ENCODE data around the gene SLC39A11. TPM values are rescaled to one million over a fixed set of nuclear protein-coding genes. Genes with fewer than 3 reads are reported as not detected.

Gene SLC39A11
- polyA plus RNA-seq, 1 of the 3 experiments (the other 2 are of a cell fraction) = 23.5 TPM

- TF ChIP-seq, protein P1, sequence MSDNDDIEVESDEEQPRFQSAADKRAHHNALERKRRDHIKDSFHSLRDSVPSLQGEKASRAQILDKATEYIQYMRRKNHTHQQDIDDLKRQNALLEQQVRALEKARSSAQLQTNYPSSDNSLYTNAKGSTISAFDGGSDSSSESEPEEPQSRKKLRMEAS (IDR thresholded peaks at IDR 0.05; ENCODE audit: low read depth) = no peak
- TF ChIP-seq, protein P2, sequence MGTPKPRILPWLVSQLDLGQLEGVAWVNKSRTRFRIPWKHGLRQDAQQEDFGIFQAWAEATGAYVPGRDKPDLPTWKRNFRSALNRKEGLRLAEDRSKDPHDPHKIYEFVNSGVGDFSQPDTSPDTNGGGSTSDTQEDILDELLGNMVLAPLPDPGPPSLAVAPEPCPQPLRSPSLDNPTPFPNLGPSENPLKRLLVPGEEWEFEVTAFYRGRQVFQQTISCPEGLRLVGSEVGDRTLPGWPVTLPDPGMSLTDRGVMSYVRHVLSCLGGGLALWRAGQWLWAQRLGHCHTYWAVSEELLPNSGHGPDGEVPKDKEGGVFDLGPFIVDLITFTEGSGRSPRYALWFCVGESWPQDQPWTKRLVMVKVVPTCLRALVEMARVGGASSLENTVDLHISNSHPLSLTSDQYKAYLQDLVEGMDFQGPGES (IDR thresholded peaks at IDR 0.05; ENCODE audit: low read depth, low read length) = no peak
- no peak for TF ChIP-seq NRF1 (IDR thresholded peaks at IDR 0.05; ENCODE audit: low read depth, low read length)
- no peak for TF ChIP-seq RFX5 (IDR thresholded peaks at IDR 0.05; ENCODE audit: low read length)
- TF ChIP-seq CHD2 (IDR thresholded peaks at IDR 0.05; ENCODE audit: low read length, partially characterized antibody) = no peak
- TF ChIP-seq SMC3 (IDR thresholded peaks at IDR 0.05; ENCODE audit: low read depth, low read length) = no peak
- no peak for TF ChIP-seq TAF1 (IDR thresholded peaks at IDR 0.05; ENCODE audit: borderline replicate concordance, low read depth, low read length)
These were observed 238.8 kb downstream of the SLC39A11 start (continued) for GRCh38 chr17:72853440-72854415.

DNA sequence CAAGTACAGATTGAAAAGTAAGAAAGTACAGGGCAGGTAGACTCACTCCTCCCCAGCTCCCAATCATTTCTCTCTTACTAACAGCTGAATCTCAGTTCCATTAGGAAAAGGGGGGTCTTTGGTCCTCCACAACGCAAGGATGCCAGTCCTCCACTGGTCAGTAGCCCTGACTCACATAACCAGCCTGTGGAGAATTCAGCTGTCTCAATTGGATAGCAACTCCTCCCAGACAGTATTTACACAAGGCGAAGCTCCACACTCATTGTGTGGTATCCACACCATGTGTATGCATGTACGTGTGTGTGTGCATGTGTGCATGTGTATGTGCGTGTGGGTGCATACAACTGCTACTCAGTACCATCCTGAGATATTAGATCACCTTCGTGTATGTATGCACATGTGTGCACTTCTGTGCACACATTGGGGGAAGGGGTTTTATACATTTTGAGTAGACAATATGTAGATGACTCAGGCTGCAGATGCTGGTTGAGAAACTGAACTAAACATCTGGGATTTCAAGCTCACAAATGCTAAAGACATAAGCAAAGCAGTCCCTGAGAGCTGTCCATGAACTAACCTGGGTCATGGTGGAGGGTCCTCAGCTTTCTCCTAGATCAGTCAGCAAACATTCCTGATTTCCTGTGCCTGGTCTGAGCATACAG lies 240.1 kb downstream of the SLC39A11 start:
- Histone ChIP-seq H3K9ac (no peak overlapping the region), H3K36me3 (replicated peaks in 1 of 2; ENCODE audit: control insufficient read depth in 1 of 2, insufficient read depth in 2 of 2, low read length in 1 of 2) (no peaks in the 10 kb centered on the region), H2AFZ (ENCODE audit: low read depth) (no peak overlapping the region), H3K4me1 (ENCODE audit: control insufficient read depth in 1 of 2, insufficient read depth in 2 of 2, low read depth in 1 of 2, low read length in 1 of 2) (no peaks in the 10 kb centered on the region), H3K4me3 (ENCODE audit: low read depth in 2 of 2, low read length in 1 of 2) (no peak overlapping the region), H3K9me2 (no peaks in the 10 kb centered on the region), H3K79me2 (ENCODE audit: insufficient read depth) (no peaks in the 10 kb centered on the region), H3F3A (replicated peaks; ENCODE audit: insufficient read depth) (no peaks in the 10 kb centered on the region), H4K20me1 (ENCODE audit: insufficient read depth) (no peaks in the 10 kb centered on the region), H3K27ac (ENCODE audit: low read depth in 2 of 2, low read length in 1 of 2) (no peak overlapping the region), H3K27me3 (ENCODE audit: insufficient read depth) (no peaks in the 10 kb centered on the region), H3K9me3 (no peaks in the 10 kb centered on the region), H3K4me2 (no peak overlapping the region)
- no peak for DNase-seq
- 73% methylated on average over 5 of the region's 5 CpGs for WGBS (ENCODE audit: low lambda C conversion rate)
- ChIA-PET CTCF (interaction anchor here (0.6 kb wide), 1 partner anchor 83 kb away, joined by 3 read pairs; no protein-coding TSS in a partner anchor), POLR2A (no interaction called here)
- TF ChIP-seq CHD2 (IDR thresholded peaks at IDR 0.05; ENCODE audit: low read length, partially characterized antibody) (no peak), SIN3A (IDR thresholded peaks at IDR 0.05; ENCODE audit: borderline replicate concordance, low read depth, low read length) (no peak), EZH2phosphoT487 (IDR thresholded peaks at IDR 0.05; ENCODE audit: borderline replicate concordance, low read depth) (no peak), RFX5 (IDR thresholded peaks at IDR 0.05; ENCODE audit: low read length) (no peak), CTCF (IDR thresholded peaks at IDR 0.05) (no peak), TEAD4 (IDR thresholded peaks at IDR 0.05; ENCODE audit: borderline replicate concordance, insufficient read depth) (no peak), RXRA (IDR thresholded peaks at IDR 0.05; ENCODE audit: borderline replicate concordance, low read depth) (no peak), FOXJ3 (CRISPR knock-in tag; IDR thresholded peaks at IDR 0.05) (no peak), PBX3 (IDR thresholded peaks at IDR 0.05) (no peak)
- TF ChIP-seq, protein P3, sequence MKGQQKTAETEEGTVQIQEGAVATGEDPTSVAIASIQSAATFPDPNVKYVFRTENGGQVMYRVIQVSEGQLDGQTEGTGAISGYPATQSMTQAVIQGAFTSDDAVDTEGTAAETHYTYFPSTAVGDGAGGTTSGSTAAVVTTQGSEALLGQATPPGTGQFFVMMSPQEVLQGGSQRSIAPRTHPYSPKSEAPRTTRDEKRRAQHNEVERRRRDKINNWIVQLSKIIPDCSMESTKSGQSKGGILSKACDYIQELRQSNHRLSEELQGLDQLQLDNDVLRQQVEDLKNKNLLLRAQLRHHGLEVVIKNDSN (IDR thresholded peaks at IDR 0.05; ENCODE audit: borderline replicate concordance, low read depth) = no peak
- TF ChIP-seq, protein P1 (IDR thresholded peaks at IDR 0.05; ENCODE audit: low read depth) = no peak
- TF ChIP-seq, protein P2 (IDR thresholded peaks at IDR 0.05; ENCODE audit: low read depth, low read length) = no peak
